SIG-M5 (cell line): ENCODE measurements around the gene ADGRV1.

ENCODE experiments used
- DNase-seq: peaks from one replicate; lab custom pipeline; 2025; lab: John Stamatoyannopoulos, UW

ADGRV1 gene

GRCh38 chr5:90871391-90871991, 312.9 kb downstream of the ADGRV1 start:
- no peak for DNase-seq

GRCh38 chr5:90873033-90873517, 314.5 kb downstream of the ADGRV1 start:
- DNase-seq: no peak

GRCh38 chr5:90874066-90874465, 315.5 kb downstream of the ADGRV1 start:
- no peak for DNase-seq

- DNase-seq: no peak
Measured at GRCh38 chr5:90875456-90875855, 316.9 kb downstream of the ADGRV1 start.

- no peak for DNase-seq
Measured at GRCh38 chr5:90876366-90876765, 317.8 kb downstream of the ADGRV1 start.

- DNase-seq: no peak
Measured at GRCh38 chr5:90877049-90877448, 318.5 kb downstream of the ADGRV1 start.

GRCh38 chr5:90878081-90878480, 319.5 kb downstream of the ADGRV1 start:
- DNase-seq: no peak

GRCh38 chr5:90878549-90879196, 320.1 kb downstream of the ADGRV1 start:
- no peak for DNase-seq

GRCh38 chr5:90881626-90882150, 323.1 kb downstream of the ADGRV1 start:
- DNase-seq: no peak

- no peak for DNase-seq
Measured at GRCh38 chr5:90882448-90882847, 323.9 kb downstream of the ADGRV1 start.

GRCh38 chr5:90885180-90885868, 326.7 kb downstream of the ADGRV1 start:
- DNase-seq: no peak

GRCh38 chr5:90886381-90886780, 327.8 kb downstream of the ADGRV1 start:
- DNase-seq: no peak

- no peak for DNase-seq
Measured at GRCh38 chr5:90888511-90889324, 330.1 kb downstream of the ADGRV1 start.

- no peak for DNase-seq
Measured at GRCh38 chr5:90889325-90889600, 330.7 kb downstream of the ADGRV1 start.

- no peak for DNase-seq
Measured at GRCh38 chr5:90890180-90890579, 331.6 kb downstream of the ADGRV1 start.

GRCh38 chr5:90894866-90895420, 336.3 kb downstream of the ADGRV1 start:
- DNase-seq: no peak

GRCh38 chr5:90897618-90898017, 339.0 kb downstream of the ADGRV1 start:
- DNase-seq: no peak

GRCh38 chr5:90898326-90899013, 339.9 kb downstream of the ADGRV1 start:
- DNase-seq: no peak

- no peak for DNase-seq
Measured at GRCh38 chr5:90899014-90899604, 340.5 kb downstream of the ADGRV1 start.

- DNase-seq: no peak
Measured at GRCh38 chr5:90901261-90901660, 342.7 kb downstream of the ADGRV1 start.

GRCh38 chr5:90902170-90902569, 343.6 kb downstream of the ADGRV1 start:
- DNase-seq: no peak
